NT2/D1 (cell line): Measurements from ENCODE around the gene ALOX15B.
"Not testable (repeated sequence)": the region's sequence is repeated elsewhere in the genome, so short reads cannot be mapped to it uniquely, and the experiment has no call there.

Source experiments
- DNase-seq: peaks from one replicate; pipeline ENCODE4 v3.0.0-alpha.2; 2011; ENCODE audit warnings: low read depth, low spot score
- H3K27me3 ChIP-seq: 2 replicates; pipeline ENCODE4 v1.6.0; 2011; ENCODE audit warnings: mild to moderate bottlenecking; ENCODE audit not compliant: insufficient read length, insufficient read depth
- H3K36me3 ChIP-seq: 2 replicates; pipeline ENCODE4 v1.6.1; 2011; ENCODE audit warnings: mild to moderate bottlenecking, low read length, mixed read lengths; ENCODE audit not compliant: insufficient read depth, insufficient read length
- H3K4me1 ChIP-seq: 2 replicates; pipeline ENCODE4 v1.5.1; 2011; ENCODE audit not compliant: insufficient read depth, insufficient read length
- H3K4me3 ChIP-seq: 2 replicates; pipeline ENCODE4 v1.5.1; 2011; ENCODE audit warnings: low read depth; ENCODE audit not compliant: insufficient read length
- H3K9ac ChIP-seq: 2 replicates; pipeline ENCODE4 v1.6.0; 2011; ENCODE audit warnings: low read depth; ENCODE audit not compliant: insufficient read length
- H3K9me3 ChIP-seq: 2 replicates; pipeline ENCODE4 v1.5.1; 2011; ENCODE audit warnings: mild to moderate bottlenecking, low read length; ENCODE audit not compliant: insufficient read depth
- SUZ12 ChIP-seq: IDR thresholded peaks from 2 replicates; pipeline ENCODE4 v1.6.1; 2011; ENCODE audit not compliant: insufficient read length, insufficient read depth; ENCODE audit errors: extremely low read depth
- YY1 ChIP-seq: IDR thresholded peaks from 2 replicates; pipeline ENCODE4 v1.6.1; 2011; ENCODE audit not compliant: insufficient read length, insufficient read depth
- ZNF274 ChIP-seq: IDR thresholded peaks from 2 replicates; pipeline ENCODE4 v1.6.1; 2011; ENCODE audit warnings: mild to moderate bottlenecking, low read depth, low read length

Gene ALOX15B

DNA sequence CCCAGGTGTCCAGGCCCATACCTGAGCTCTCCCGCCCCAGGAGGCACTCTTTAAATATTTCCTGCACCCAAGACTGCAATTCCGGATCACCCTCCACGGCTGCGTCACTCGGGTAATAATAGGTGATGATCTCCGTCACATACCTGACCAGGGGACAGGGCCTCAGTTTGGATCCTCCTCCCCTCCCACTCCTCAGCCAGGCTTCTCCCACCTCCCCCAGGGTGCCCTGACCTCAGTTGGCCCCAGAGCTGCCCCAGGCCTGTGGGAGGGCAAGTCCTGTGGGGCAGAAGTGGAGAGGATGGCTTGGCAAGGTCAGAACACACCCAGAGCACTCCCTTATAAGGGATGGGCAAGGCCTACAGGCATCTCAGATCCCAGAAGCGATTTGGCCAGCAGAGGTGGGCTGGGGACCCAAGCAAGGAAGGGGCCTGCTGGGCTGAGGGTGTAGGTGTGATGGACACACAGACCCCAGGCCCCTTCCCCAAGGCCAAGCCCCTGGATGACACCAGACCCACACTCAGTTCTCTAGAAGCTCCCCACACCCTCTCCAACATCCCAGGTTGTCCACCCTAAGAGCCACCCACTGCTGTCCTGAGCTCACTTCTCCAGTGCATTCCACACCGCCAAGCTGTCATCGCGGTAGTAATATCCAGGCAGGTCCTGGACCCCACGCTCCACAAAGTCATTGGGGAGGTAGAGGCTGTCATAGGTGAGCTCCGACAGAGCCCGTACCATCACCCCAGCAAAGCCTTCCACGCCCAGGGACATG is 36.9 kb downstream of the ALOX15B start:
- Histone ChIP-seq H3K27me3 (peaks cover 75% of the 10 kb centered on the region), H3K4me1 (peaks cover 3% of the 10 kb centered on the region), H3K9me3 (no peaks in the 10 kb centered on the region; the same call in 1 of the 2 replicates), H3K9ac (no peak overlapping the region), H3K36me3 (no peaks in the 10 kb centered on the region), H3K4me3 (no peak overlapping the region)
- no peak for TF ChIP-seq SUZ12
- TF ChIP-seq YY1: no peak
- no peak for TF ChIP-seq ZNF274
- no peak for DNase-seq

DNA sequence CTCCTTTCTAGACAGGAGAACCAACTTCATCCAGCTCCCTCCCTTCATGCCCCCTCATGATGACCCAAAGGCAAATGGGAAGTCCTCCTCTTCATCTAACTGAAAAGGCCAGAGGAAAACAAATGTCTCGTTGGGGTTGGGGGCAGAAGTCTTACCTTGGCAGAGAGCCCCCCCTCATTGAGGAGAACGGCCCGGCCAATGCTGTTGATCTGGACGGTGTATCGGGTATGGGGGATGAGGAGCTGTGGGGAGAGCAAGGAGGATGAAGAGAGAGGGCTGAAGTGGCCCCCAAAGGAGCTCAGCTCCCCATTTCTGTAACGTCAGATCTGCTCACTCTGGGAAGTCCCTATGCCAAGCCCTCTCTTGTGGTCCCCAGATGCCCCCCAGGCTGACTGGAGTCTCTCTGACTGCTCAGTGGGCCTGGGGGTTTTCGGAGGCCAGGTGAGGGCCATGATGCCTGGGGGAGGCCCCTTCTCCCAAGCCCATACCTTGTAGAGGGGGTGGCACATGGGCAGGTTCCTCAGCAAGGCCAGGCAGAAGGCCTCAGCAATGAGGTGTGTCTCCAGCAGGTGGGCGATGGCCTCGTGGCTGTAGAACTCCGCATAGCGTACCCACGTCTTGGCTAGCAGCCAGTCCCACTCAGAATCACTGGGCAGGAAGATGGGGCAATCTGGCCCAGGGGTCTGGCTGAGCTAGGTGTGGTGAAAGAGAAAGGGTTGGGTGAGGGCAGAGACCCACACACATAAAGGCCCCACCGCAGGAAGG is 37.8 kb downstream of the ALOX15B start:
- Histone ChIP-seq H3K36me3 (no peaks in the 10 kb centered on the region), H3K27me3 (peaks cover 65% of the 10 kb centered on the region), H3K9ac (no peak overlapping the region), H3K4me1 (peaks cover 3% of the 10 kb centered on the region), H3K9me3 (no peaks in the 10 kb centered on the region; the same call in 1 of the 2 replicates), H3K4me3 (no peak overlapping the region)
- no peak for TF ChIP-seq ZNF274
- TF ChIP-seq YY1: no peak
- no peak for TF ChIP-seq SUZ12
- no peak for DNase-seq

DNA sequence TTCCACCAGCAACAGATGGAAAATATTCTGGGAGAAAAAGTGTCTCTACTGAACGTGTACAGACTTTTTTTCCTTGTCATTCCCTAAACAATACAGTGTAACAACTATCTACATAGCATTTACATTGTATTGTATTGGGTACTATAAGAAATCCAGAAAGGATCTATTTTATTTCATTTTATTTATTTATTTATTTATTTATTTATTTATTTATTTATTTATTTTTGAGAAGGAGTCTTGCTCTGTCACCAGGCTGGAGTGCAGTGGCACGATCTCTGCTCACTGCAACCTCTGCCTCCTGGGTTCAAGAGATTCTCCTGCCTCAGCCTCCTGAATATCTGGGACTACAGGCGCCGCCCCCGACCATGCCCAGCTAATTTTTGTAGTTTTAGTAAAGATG is 39.1 kb downstream of the ALOX15B start:
- H3K27me3 ChIP-seq: peaks cover 53% of the 10 kb centered on the region
- H3K36me3 ChIP-seq, H3K9me3 ChIP-seq, H3K9ac ChIP-seq, H3K4me1 ChIP-seq, DNase-seq, H3K4me3 ChIP-seq: not testable (repeated sequence)

GRCh38 chr17:8079291-8080207 is 40.7 kb downstream of the ALOX15B start:
- Histone ChIP-seq H3K27me3 (peaks cover 37% of the 10 kb centered on the region), H3K9ac (peak overlapping the region; percentile 74), H3K9me3 (no peaks in the 10 kb centered on the region; the same call in 1 of the 2 replicates), H3K4me3 (peak overlapping the region; percentile 83), H3K36me3 (no peaks in the 10 kb centered on the region), H3K4me1 (no peaks in the 10 kb centered on the region)
- TF ChIP-seq SUZ12 (no peak), ZNF274 (no peak), YY1 (no peak)
- DNase-seq: peak; percentile 52

DNA sequence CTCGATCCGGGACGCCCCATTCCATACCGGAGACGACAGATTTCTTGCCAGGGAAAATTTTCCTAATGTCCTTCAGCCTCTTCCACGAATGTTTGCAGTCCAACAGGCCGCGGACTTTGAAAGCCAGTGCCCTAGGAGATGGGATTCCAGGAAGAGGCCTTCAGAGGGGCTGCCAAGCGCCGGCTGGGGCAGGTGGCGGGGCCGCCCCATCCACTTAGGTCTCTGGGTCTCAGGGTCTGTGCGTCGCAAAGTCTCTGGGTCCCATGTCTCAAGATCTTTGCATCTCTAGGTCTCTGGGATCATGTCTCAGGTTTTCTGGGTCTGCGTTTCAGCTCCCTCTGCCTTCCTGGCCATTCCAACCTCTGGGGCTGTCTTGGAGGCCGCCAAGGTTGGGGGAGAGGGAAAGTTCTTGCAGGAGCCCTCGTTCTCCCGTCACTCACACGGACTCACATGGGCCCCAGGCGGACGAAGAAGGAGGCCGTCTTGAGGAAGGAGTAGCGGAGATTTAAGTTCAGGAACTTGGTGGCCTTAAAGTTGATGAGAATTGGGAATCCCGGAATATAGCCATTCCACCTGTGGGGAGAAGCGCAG is 41.4 kb downstream of the ALOX15B start:
- peak overlapping the region; percentile 74 for H3K9ac ChIP-seq
- no peaks in the 10 kb centered on the region for H3K4me1 ChIP-seq
- no peak for DNase-seq
- no peaks in the 10 kb centered on the region; the same call in 1 of the 2 replicates for H3K9me3 ChIP-seq
- H3K36me3 ChIP-seq: no peaks in the 10 kb centered on the region
- H3K4me3 ChIP-seq: peak overlapping the region; percentile 83
- H3K27me3 ChIP-seq: peaks cover 29% of the 10 kb centered on the region
- TF ChIP-seq SUZ12 (no peak), ZNF274 (no peak), YY1 (no peak)

DNA sequence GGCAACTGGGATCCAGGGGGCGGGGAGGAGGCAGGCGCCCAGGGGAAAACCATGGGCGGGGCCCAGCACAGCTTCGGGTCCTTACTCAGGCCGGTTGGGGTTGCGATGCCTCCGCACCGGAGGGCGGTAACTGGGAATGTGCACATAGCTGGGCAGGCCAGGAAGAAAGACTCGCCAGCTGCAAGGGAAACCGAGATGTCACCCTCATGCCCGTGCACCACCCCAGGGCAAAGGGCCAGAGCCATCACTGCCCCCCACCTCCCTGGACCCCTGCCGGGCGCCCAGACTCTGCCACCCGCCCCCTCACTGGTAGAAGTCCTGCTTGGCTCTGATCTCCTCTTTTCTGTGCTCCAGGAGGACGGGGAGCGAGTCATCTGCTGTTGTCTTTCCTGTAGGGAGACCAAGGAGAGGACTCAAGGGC is 42.0 kb downstream of the ALOX15B start:
- Histone ChIP-seq H3K9ac (no peak overlapping the region), H3K9me3 (no peaks in the 10 kb centered on the region; the same call in 1 of the 2 replicates), H3K27me3 (peaks cover 24% of the 10 kb centered on the region), H3K4me3 (no peak overlapping the region), H3K36me3 (no peaks in the 10 kb centered on the region), H3K4me1 (no peaks in the 10 kb centered on the region)
- TF ChIP-seq YY1 (no peak), ZNF274 (no peak), SUZ12 (no peak)
- no peak for DNase-seq
